Esophagus muscularis mucosa (tissue), 4 donors: ENCODE results near the gene SLAIN1. TPM values are rescaled to one million over a fixed set of nuclear protein-coding genes. Genes with fewer than 3 reads are reported as not detected.

ENCODE experiments used
- DNase-seq: peaks from one replicate; pipeline ENCODE4 v3.0.0-alpha.2; 2017; ENCODE audit errors: extremely low spot score
- H3K27ac ChIP-seq, 4 donors: fragments of 200-600 bp; sonication (generic); replicated peaks in 1 of 4; 1 replicate in 3 of 4; 2 replicates in 1 of 4; pipeline ENCODE4 v1.5.1; 2016 to 2019; ENCODE audit warnings: mild to moderate bottlenecking in 1 of 4
- H3K27me3 ChIP-seq, 4 donors: fragments of 200-600 bp; sonication (generic); one replicate each; pipeline versions ENCODE4 v1.5.1 to v1.6.0; 2016 to 2019
- H3K36me3 ChIP-seq, 4 donors: fragments of 200-600 bp; sonication (generic); one replicate each; pipeline ENCODE4 v1.5.1; 2016 to 2019
- H3K4me1 ChIP-seq, 4 donors: fragments of 200-600 bp; sonication (generic); one replicate each; pipeline ENCODE4 v1.5.1; 2016 to 2019
- H3K4me3 ChIP-seq, 4 donors: fragments of 200-600 bp; sonication (generic); 1 replicate in 2 of 4; 2 replicates in 2 of 4; pipeline ENCODE4 v1.5.1; 2016 to 2019; ENCODE audit warnings: mild to moderate bottlenecking in 4 of 4, moderate library complexity in 1 of 4
- H3K9me3 ChIP-seq, 4 donors: fragments of 200-600 bp; sonication (generic); 1 replicate in 3 of 4; 2 replicates in 1 of 4; pipeline ENCODE4 v1.5.1; 2016 to 2019
- EP300 ChIP-seq: sonication (generic); formaldehyde crosslinking; IDR thresholded peaks from one replicate; pipeline ENCODE4 v1.6.1; 2017; ENCODE audit warnings: antibody characterized with exemption
- POLR2A ChIP-seq: fragments of 450-650 bp; IDR thresholded peaks from one replicate; pipeline ENCODE4 v1.6.1; 2017; ENCODE audit warnings: antibody characterized with exemption, moderate library complexity, mild to moderate bottlenecking, low read depth
- POLR2AphosphoS5 ChIP-seq, 2 donors: sonication (generic); formaldehyde crosslinking; IDR thresholded peaks; one replicate each; pipeline ENCODE4 v1.6.1; 2017; ENCODE audit warnings: antibody characterized with exemption in 2 of 2
- WGBS: methylation state at CpG from one replicate; pipeline ENCODE4 v1.1.5; 2018; 5-methylcytosine and 5-hydroxymethylcytosine counted together
- intact Hi-C: fragments of 100-400 bp; cut with DNase I; formaldehyde crosslinking; loops from one replicate; pipeline ENCODE4 v1.15.1; 2023
- total RNA-seq, 4 donors: library from RNA; depleted of rRNA; stranded (reverse); fragments of >200 nt; gene quantifications; one replicate each; pipeline versions ENCODE4 v1.1.0 to v1.2.1, GENCODE V29; 2016
- TF ChIP-seq, protein P1 (sequence below), 3 experiments: fragments of 200-600 bp in 2 of 3; fragments of 450-650 bp in 1 of 3; sonication (generic) in 2 of 3; IDR thresholded peaks; one replicate each; pipeline ENCODE4 v1.5.1; 2017 to 2019; ENCODE audit warnings: antibody characterized with exemption in 3 of 3, mild to moderate bottlenecking in 2 of 3, moderate library complexity in 1 of 3

The SLAIN1 gene
- total RNA-seq, 4 donors from 2014 or later, result 7.1 to 12.3 (median 9.7) TPM

DNA sequence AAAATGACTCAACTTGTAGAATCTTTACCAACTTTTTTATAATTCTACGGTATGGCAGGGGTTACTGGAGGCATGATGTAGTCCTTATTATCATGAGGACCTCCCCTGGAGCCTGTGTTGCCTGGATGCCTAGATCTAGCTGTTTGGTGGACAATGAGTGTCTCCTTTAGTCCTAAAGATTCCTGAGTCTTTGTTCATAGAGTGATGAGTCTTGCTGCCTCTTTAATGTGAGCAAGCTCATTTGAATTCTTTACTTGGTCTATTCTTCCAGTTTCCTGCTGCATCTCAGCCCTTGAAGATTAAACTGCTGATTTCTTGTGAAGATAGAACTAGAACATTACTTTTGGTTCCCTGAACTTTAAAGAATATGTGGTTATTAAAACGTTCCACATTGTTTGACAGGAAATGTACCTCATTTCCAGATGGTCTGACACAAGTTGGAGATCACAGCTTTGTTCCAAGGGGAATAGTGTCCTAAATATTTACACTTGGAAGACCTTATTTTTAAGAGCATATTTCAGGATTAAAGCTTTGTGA, 51.9 kb downstream of the SLAIN1 start:
- WGBS, result 52% methylated on average over 2 of the region's 2 CpGs
- Histone ChIP-seq H3K27me3 (no peaks in the 10 kb centered on the region), H3K9me3 (no peaks in the 10 kb centered on the region), H3K4me3 (no peak overlapping the region), H3K27ac (no peak overlapping the region), H3K36me3 (peaks cover 0 to 20% (median 0%) of the 10 kb centered on the region in 4 donors), H3K4me1 (peaks cover 0 to 5% (median 2%) of the 10 kb centered on the region in 4 donors)
- TF ChIP-seq POLR2AphosphoS5 (IDR thresholded peaks at IDR 0.05), result no peak
- TF ChIP-seq POLR2A, result no peak
- no peak for TF ChIP-seq EP300
- TF ChIP-seq, protein P1, sequence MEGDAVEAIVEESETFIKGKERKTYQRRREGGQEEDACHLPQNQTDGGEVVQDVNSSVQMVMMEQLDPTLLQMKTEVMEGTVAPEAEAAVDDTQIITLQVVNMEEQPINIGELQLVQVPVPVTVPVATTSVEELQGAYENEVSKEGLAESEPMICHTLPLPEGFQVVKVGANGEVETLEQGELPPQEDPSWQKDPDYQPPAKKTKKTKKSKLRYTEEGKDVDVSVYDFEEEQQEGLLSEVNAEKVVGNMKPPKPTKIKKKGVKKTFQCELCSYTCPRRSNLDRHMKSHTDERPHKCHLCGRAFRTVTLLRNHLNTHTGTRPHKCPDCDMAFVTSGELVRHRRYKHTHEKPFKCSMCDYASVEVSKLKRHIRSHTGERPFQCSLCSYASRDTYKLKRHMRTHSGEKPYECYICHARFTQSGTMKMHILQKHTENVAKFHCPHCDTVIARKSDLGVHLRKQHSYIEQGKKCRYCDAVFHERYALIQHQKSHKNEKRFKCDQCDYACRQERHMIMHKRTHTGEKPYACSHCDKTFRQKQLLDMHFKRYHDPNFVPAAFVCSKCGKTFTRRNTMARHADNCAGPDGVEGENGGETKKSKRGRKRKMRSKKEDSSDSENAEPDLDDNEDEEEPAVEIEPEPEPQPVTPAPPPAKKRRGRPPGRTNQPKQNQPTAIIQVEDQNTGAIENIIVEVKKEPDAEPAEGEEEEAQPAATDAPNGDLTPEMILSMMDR (IDR thresholded peaks at IDR 0.05), result no peak
- no peak for DNase-seq
- intact Hi-C loops, result no loop called here

DNA sequence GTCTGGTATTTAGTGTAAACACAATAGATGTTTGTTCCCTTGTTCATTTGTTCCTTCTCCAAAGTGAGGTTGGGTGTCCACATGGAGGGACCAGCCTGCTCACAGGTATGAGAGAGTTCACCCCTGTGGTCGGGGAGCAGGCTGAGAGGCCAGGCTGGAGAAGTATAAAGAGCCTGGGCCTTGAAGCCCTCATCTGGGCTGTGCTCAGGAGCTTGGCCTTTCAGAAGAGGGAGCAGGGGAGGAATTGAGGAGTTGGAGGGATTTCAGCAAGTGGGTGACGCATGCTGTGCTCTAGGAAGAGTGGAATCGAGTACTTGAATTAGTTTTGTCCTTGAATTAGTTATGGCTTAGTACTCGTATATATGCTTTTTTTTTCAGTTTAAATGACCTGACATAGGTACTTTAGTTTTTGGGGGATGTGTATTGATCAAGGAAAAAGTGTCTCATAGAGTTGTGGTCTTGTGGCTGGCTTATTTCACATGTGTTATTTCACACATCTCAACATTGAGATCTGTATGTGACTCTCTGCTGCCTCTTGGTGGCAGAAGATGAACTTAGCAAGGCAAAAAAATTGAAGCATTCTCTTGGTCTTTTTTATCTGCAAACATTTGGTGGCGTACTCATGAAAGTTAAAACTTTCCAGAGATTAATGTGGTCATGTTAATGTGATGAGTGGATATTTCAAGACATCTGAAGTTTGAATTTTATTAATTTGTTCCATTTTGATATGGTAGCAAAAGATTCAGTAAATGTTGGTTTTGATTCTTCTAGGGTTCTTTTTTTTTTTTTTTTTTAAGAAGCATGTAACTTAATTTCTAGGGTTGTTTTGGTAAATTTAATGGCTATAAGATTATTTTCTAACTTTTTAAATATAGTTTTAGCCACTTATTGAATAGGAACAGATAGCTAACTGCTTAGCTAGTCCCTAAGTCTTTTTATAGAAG, 54.3 kb downstream of the SLAIN1 start:
- Histone ChIP-seq H3K27me3 (no peaks in the 10 kb centered on the region), H3K9me3 (no peaks in the 10 kb centered on the region), H3K4me1 (peaks cover 0 to 5% (median 2%) of the 10 kb centered on the region in 4 donors), H3K36me3 (peaks cover 0 to 8% (median 0%) of the 10 kb centered on the region in 4 donors), H3K4me3 (no peak overlapping the region), H3K27ac (no peak overlapping the region)
- no peak for DNase-seq
- TF ChIP-seq, protein P1 (IDR thresholded peaks at IDR 0.05), result peak; percentile 67 to 80 (median 70)
- no peak for TF ChIP-seq POLR2A
- WGBS, result 63% methylated on average over 5 of the region's 5 CpGs
- intact Hi-C loops, result no loop called here

DNA sequence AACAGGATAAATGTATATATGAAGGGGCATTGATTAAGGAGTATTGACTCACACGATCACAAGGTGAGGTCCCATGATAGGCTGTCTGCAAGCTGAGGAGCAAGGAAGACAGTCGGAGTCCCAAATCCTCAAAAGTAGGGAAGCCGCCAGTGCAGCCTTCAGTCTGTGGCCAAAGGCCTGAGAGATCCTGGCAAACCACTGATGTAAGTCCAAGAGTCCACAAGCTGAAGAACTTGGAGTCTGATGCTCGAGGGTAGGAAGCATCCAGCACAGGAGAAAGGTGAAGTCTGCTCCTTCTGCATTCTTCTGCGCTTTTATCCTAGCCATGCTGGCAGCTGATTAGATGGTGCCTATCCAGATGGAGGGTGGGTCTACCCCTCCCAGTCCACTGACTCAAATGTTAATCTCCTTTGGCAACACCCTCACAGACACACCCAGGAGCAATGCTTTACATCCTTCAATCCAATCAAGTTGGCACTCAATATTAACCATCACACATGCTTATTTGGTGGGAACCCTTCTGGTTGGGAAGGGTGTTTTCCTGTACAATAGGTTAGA, 55.1 kb downstream of the SLAIN1 start:
- DNase-seq, result no peak
- no peak overlapping the region for H3K27ac ChIP-seq
- H3K4me1 ChIP-seq, result peaks cover 0 to 5% (median 2%) of the 10 kb centered on the region in 4 donors
- no peak overlapping the region for H3K4me3 ChIP-seq
- intact Hi-C loops, result no loop called here
- 79% methylated on average over 5 of the region's 5 CpGs for WGBS
- H3K9me3 ChIP-seq, result no peaks in the 10 kb centered on the region
- TF ChIP-seq, protein P1 (IDR thresholded peaks at IDR 0.05), result no peak
- no peak for TF ChIP-seq POLR2AphosphoS5 (IDR thresholded peaks at IDR 0.05)
- TF ChIP-seq EP300, result no peak
- no peak for TF ChIP-seq POLR2A
- no peaks in the 10 kb centered on the region for H3K27me3 ChIP-seq
- peaks cover 0 to under 1% (median 0%) of the 10 kb centered on the region in 4 donors for H3K36me3 ChIP-seq

DNA sequence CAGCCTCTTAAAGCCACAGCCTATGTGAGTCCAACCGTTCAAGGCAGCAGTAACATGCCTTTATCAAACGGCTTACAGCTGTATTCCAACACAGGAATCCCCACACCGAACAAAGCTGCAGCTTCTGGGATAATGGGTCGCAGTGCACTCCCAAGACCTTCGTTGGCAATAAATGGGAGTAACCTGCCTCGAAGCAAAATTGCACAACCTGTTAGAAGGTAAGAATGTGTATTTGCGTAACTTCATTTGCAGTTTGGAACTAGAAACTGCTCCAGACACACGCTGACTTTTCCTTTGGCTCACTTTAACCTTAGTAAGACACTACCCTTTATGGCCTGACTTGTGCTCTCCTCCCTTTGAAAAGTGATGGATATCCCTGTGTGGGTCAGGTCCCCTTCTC, 63.4 kb downstream of the SLAIN1 start:
- intact Hi-C loops, result no loop called here
- Histone ChIP-seq H3K27me3 (no peaks in the 10 kb centered on the region), H3K27ac (no peak overlapping the region), H3K9me3 (no peaks in the 10 kb centered on the region), H3K4me3 (no peak overlapping the region), H3K36me3 (peaks cover 0 to 25% (median 3%) of the 10 kb centered on the region in 4 donors), H3K4me1 (no peaks in the 10 kb centered on the region)
- WGBS, result 86% methylated on average over 7 of the region's 8 CpGs
- DNase-seq, result no peak
- TF ChIP-seq EP300 (no peak), POLR2A (no peak), POLR2AphosphoS5 (IDR thresholded peaks at IDR 0.05) (no peak)
- TF ChIP-seq, protein P1 (IDR thresholded peaks at IDR 0.05), result no peak
